ENCODE results near the gene ZNFX1. TPM values are rescaled to one million over a fixed set of nuclear protein-coding genes. Genes with fewer than 3 reads are reported as not detected.
"Not testable (repeated sequence)": the region's sequence is repeated elsewhere in the genome, so short reads cannot be mapped to it uniquely, and the experiment has no call there.

ZNFX1 gene
- total RNA-seq, 3 donors from 2014 or later (not counting 1 experiment from before 2014, with no cell fraction given) = 55.8 to 58.5 (median 57.8) TPM

- intact Hi-C loops (cut with micrococcal nuclease) = no loop called here
- DNase-seq = no peak
- H3K27me3 Mint-ChIP-seq (ENCODE audit: low read depth in 2 of 2) = peaks cover 0 to 6% of the 10 kb centered on the region in 2 donors
- H3K4me3 Mint-ChIP-seq = no peak overlapping the region
- Histone ChIP-seq H3K27me3 (ENCODE audit: control insufficient read depth, insufficient read depth, low read length) (no peaks in the 10 kb centered on the region), H3K27ac (ENCODE audit: low read length) (no peak overlapping the region), H3K36me3 (ENCODE audit: control insufficient read depth, insufficient read depth, low read length) (no peaks in the 10 kb centered on the region), H3K4me1 (ENCODE audit: control insufficient read depth, insufficient read depth, low read length) (peaks cover under 1% of the 10 kb centered on the region), H3K9me3 (ENCODE audit: control insufficient read depth, insufficient read depth, low read length) (no peaks in the 10 kb centered on the region), H3K4me3 (ENCODE audit: low read length) (no peak overlapping the region)
- 55% methylated on average over 9 of the region's 10 CpGs for whole genome bisulfite sequencing (ENCODE audit: insufficient coverage)
- no peak for ATAC-seq
- H3K9me3 Mint-ChIP-seq = no peaks in the 10 kb centered on the region
- H3K36me3 Mint-ChIP-seq = no peaks in the 10 kb centered on the region
- H3K4me1 Mint-ChIP-seq = no peaks in the 10 kb centered on the region
- no peak overlapping the region for H3K27ac Mint-ChIP-seq
- TF ChIP-seq CTCF (IDR thresholded peaks at IDR 0.05) = no peak
Observed at GRCh38 chr20:49306903-49307620, 29.2 kb upstream of the ZNFX1 start.

GRCh38 chr20:49303065-49303552 is 25.3 kb upstream of the ZNFX1 start:
- H3K4me3 Mint-ChIP-seq = no peak overlapping the region
- Histone ChIP-seq H3K4me3 (ENCODE audit: low read length) (no peak overlapping the region), H3K27me3 (ENCODE audit: control insufficient read depth, insufficient read depth, low read length) (no peaks in the 10 kb centered on the region), H3K9me3 (ENCODE audit: control insufficient read depth, insufficient read depth, low read length) (no peaks in the 10 kb centered on the region), H3K4me1 (ENCODE audit: control insufficient read depth, insufficient read depth, low read length) (no peaks in the 10 kb centered on the region), H3K27ac (ENCODE audit: low read length) (no peak overlapping the region), H3K36me3 (ENCODE audit: control insufficient read depth, insufficient read depth, low read length) (no peaks in the 10 kb centered on the region)
- ATAC-seq = no peak
- 24% methylated on average over 3 of the region's 3 CpGs for WGBS (ENCODE audit: insufficient coverage)
- intact Hi-C loops (cut with micrococcal nuclease) = no loop called here
- no peak overlapping the region for H3K27ac Mint-ChIP-seq
- H3K36me3 Mint-ChIP-seq = no peaks in the 10 kb centered on the region
- H3K4me1 Mint-ChIP-seq = no peaks in the 10 kb centered on the region
- no peaks in the 10 kb centered on the region for H3K27me3 Mint-ChIP-seq (ENCODE audit: low read depth in 2 of 2)
- H3K9me3 Mint-ChIP-seq = no peaks in the 10 kb centered on the region
- DNase-seq = no peak
- TF ChIP-seq CTCF (IDR thresholded peaks at IDR 0.05) = no peak

- Histone ChIP-seq H3K36me3 (ENCODE audit: control insufficient read depth, insufficient read depth, low read length) (no peaks in the 10 kb centered on the region), H3K4me1 (ENCODE audit: control insufficient read depth, insufficient read depth, low read length) (peaks cover 9% of the 10 kb centered on the region), H3K27ac (ENCODE audit: low read length) (peak overlapping the region; percentile 13), H3K4me3 (ENCODE audit: low read length) (no peak overlapping the region), H3K9me3 (ENCODE audit: control insufficient read depth, insufficient read depth, low read length) (peaks cover 3% of the 10 kb centered on the region), H3K27me3 (ENCODE audit: control insufficient read depth, insufficient read depth, low read length) (no peaks in the 10 kb centered on the region)
- 50% methylated on average over 4 of the region's 6 CpGs for WGBS (ENCODE audit: insufficient coverage)
- H3K27me3 Mint-ChIP-seq (ENCODE audit: low read depth in 2 of 2) = no peaks in the 10 kb centered on the region
- no peak for TF ChIP-seq CTCF (IDR thresholded peaks at IDR 0.05)
- no peak overlapping the region for H3K4me3 Mint-ChIP-seq
- intact Hi-C loops (cut with micrococcal nuclease) = no loop called here
- DNase-seq (peak in 1 of 2 donors; percentile 30), ATAC-seq (no peak)
- no peaks in the 10 kb centered on the region for H3K36me3 Mint-ChIP-seq
- peak overlapping the region in 1 of 2 donors; percentile 65 for H3K27ac Mint-ChIP-seq
- no peaks in the 10 kb centered on the region for H3K9me3 Mint-ChIP-seq
- H3K4me1 Mint-ChIP-seq = peaks cover 6% of the 10 kb centered on the region in 2 donors
Observed at GRCh38 chr20:49297605-49298530, 20.0 kb upstream of the ZNFX1 start.

GRCh38 chr20:49294002-49294654 is 16.3 kb upstream of the ZNFX1 start:
- H3K27ac Mint-ChIP-seq; H3K27me3 Mint-ChIP-seq (ENCODE audit: low read depth in 2 of 2); H3K4me1 ChIP-seq (ENCODE audit: control insufficient read depth, insufficient read depth, low read length); DNase-seq; H3K4me3 ChIP-seq (ENCODE audit: low read length); H3K9me3 ChIP-seq (ENCODE audit: control insufficient read depth, insufficient read depth, low read length); ATAC-seq; H3K27me3 ChIP-seq (ENCODE audit: control insufficient read depth, insufficient read depth, low read length); H3K4me3 Mint-ChIP-seq; intact Hi-C loops (cut with micrococcal nuclease); H3K27ac ChIP-seq (ENCODE audit: low read length); H3K9me3 Mint-ChIP-seq: not testable (repeated sequence)
- H3K36me3 ChIP-seq (ENCODE audit: control insufficient read depth, insufficient read depth, low read length) = peaks cover 19% of the 10 kb centered on the region
- peaks cover 6 to 19% of the 10 kb centered on the region in 2 donors for H3K4me1 Mint-ChIP-seq
- H3K36me3 Mint-ChIP-seq = peaks cover 17% of the 10 kb centered on the region
- WGBS (ENCODE audit: insufficient coverage) = 79% methylated on average over 15 of the region's 16 CpGs

All from natural killer cell (primary cell).